ENCODE data around the gene NPRL2.

NPRL2 gene

GRCh38 chr3:50350527-50351322 is at the start of gene NPRL2, which contains the start of gene CYB561D2:
Gene NPRL2, minus strand, starts transcription at chr3:50350775. Its CDS starts 123 bp downstream, at chr3:50350652.
Gene CYB561D2, plus strand, starts transcription at chr3:50350862. Its CDS starts 572 bp downstream, at chr3:50351434.
- DNase-seq, result peak; percentile 98

GRCh38 chr3:50396502-50396901 is 45.9 kb upstream of the NPRL2 start:
- no peak for DNase-seq

- no peak for DNase-seq
These were observed 44.7 kb upstream of the NPRL2 start for GRCh38 chr3:50395070-50395860.

DNA sequence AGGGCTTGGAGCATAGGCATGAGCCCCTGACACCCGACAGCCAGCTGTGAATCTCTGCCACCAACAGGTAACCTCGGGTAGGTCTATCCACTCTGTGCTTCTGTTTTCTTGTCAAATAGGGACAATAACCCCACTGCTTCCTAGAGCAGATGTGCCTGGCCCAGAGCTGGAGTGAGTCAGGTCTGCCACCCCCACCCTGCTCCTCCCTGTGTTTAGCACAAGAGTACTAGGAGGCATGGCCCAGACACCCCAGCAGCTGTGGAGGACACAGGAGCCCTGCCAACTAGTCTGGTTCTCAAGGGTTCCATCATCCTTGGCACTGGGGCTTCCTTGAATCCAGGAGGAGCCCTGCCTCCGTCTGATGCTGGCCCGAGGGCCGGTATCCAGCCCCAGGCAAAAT is 42.5 kb upstream of the NPRL2 start:
- no peak for DNase-seq

DNA sequence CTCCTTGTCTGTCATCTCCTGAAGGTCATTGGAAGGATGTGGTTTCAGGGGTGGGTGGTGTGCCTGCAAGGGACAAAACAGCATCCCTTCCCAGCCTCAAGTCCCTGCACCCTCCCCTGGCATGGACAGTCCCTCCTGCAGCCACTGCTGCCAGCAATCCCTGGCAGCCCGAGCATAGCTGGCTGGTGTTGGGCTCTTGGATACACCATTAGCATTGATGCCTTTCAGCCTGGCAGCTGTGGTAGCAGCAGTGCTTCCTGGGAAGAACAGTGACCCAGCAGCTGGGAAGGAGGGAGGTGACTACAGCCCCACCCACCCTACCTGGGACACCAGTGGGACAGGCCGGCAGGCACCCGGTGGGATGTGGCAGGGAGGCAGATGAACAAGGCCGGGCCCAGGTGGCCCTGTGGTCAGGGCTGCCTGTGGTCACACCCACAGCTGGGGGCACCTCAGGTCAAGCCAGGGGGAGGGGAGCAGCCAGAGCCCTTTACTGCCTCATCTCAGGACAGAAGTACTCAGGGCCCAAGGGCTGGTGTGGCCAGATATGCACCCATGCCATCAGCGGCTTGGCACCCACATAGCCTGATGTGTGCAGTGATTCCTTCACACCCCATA is 41.6 kb upstream of the NPRL2 start:
- no peak for DNase-seq

GRCh38 chr3:50390508-50391224 is 40.1 kb upstream of the NPRL2 start:
- no peak for DNase-seq

DNA sequence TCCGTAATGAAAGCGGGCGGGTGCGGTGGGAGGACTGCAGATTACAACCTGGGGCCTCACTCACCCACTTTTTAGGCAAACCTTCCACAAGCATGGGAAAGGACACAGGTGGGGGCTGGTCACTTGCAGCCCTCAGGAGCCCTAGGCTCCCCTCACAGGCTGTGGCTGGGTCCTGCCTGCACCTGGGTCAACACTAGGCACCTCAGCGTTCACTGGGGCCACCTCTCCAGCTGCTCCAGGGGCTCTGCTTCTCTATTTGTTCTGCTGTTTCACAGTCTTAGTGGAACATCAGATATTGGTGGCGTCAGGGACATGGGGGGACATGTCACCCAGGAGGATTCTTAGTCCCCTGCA is 38.8 kb upstream of the NPRL2 start:
- no peak for DNase-seq

- no peak for DNase-seq
These were observed 38.3 kb upstream of the NPRL2 start for GRCh38 chr3:50388720-50389413.

DNA sequence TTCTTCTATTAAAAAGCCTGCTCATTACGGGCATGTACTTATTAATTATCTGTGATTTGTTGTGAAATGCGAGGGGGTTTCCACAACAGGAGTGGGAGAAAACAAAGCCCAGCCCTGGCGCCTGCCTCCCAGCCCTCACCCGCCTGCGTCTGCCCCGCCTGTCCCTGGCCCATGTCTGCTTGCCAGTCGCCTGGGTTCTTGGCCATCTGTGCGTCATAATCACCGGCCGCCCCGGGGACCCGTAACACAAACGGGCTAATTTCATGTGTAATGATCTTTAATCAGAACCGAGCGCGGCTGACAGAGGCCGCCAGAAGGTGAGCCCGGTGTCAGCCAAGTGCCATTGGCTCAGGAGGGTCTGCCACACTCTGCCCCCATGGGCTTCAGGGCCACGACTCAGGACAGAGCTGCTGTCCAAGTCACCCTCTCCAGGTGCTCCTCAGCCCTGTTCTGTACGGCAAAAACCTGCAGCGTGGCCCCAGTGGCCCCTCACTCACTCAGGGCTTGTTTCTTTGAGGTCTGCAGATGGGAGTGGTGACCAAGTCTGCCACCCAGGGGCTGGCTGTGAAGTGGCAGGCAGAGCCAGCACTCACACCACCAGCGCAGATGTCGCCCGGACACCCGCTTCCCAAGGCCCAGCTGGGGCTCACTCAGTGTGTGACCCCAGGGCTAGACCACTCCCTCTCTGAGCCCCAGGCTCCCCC is 37.6 kb upstream of the NPRL2 start:
- no peak for DNase-seq

DNA sequence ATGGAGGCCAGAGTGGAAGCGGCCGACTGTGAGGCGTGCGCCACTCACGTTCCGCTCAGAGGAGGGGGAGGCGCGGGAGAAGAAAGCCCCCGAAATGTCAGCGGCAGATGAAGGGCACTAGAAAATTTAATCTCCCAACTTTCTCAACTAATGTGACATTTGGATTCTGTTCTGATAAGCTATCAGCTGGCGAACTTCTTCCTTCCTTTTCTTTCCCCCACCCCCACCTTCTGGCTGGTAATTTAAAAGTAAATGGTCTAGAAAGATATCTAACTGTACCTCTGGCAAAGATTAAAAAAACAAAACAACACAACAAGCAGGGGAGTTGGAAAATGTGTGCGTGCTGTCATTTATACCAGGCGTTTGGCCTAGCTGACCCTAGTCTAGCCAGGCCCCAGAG is 35.2 kb upstream of the NPRL2 start:
- DNase-seq, result no peak

DNA sequence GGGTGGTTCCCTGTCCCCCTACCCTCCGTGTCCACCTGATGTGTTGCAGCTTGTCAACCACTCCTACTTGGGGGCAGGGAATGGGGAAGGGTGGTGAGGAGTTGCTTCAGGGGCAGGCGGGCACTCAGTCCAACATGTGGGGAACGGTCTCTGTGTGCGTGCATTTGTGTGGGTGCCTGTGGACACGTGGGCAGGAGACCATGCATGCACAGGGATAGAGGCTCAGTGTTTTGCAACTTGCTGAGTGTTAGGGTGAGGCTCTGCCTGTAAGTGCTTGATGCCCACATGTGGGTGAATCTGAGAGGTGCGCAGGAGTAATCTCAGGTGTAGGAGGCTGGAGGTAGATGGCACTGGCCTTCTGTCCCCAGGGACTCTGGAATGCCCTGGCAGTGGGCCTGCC is 33.2 kb upstream of the NPRL2 start:
- DNase-seq, result no peak

DNA sequence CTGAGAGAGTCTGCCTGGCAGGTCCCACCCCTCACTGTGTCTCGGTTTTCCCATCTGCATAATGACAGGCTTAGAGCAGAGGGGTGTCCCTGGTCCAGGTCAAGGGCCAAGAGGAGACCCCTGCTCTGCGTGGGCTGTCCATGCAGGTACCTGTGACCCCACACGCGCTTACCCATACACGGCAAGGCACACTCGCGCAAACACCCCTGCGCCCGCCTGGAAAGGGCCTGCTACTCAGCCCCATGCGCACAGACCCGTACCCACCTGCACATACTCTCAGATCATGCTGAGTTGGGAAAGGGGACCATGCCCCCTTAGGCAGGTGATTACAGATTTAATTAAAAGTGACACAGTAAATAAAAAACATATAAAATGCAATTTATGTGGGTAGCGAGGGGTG is 32.1 kb upstream of the NPRL2 start:
- DNase-seq, result no peak

GRCh38 chr3:50381383-50381782 is 30.8 kb upstream of the NPRL2 start:
- no peak for DNase-seq

- DNase-seq, result no peak
These were observed 30.0 kb upstream of the NPRL2 start for GRCh38 chr3:50380405-50381085.

- DNase-seq, result no peak
These were observed 28.2 kb upstream of the NPRL2 start for GRCh38 chr3:50378757-50379156.

DNA sequence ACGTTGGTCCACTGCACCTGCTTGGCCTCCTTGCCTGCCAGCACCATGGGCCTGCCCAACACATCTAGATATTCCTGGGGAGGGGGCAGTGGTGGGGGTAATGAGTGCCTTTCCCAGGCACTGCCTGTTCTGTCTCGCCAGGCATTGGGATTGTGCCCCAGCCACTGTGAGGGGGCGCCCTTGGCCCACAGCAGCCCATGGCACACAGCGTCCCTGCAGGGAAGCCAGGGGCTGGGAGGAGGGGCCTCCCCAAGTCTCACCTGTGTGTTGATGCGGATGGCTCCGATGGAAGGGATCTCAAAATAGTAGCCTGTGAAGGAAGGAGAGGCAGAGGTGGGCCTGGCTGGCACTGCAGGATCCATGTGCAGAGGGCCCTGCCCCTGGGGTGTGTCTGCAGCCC is 27.4 kb upstream of the NPRL2 start:
- DNase-seq, result no peak

GRCh38 chr3:50375258-50375931 is 24.8 kb upstream of the NPRL2 start:
- DNase-seq, result no peak

GRCh38 chr3:50374363-50375257 is 24.0 kb upstream of the NPRL2 start:
- DNase-seq, result no peak

All from activated T-cell treated with anti-CD3 and anti-CD28 coated beads for 4 hours (primary cell).